Endothelial cell of umbilical vein (primary cell): ENCODE results near the gene ARID1B. TPM values are rescaled to one million over a fixed set of nuclear protein-coding genes. Genes with fewer than 3 reads are reported as not detected.

ENCODE experiments used
- BruUV-seq: library from RNA; stranded (reverse); fragments of 400-500 nt; replicated peaks from 2 replicates; lab custom pipeline; 2021; lab: Mats Ljungman, UMichigan
- CTCF ChIA-PET: fragments of 300-600, 350-600 bp; sonication (Branson Sonifier 250); formaldehyde crosslinking; loops from one replicate; lab custom pipeline; 2021; ENCODE audit warnings: antibody characterized with exemption, inconsistent platforms; lab: Charles Lee
- POLR2A ChIA-PET: fragments of 300-600, 350-600 bp; sonication (Branson Sonifier 250); formaldehyde crosslinking; loops from one replicate; lab custom pipeline; 2021; ENCODE audit warnings: antibody characterized with exemption, inconsistent platforms; lab: Charles Lee
- DNase-seq: peaks from one replicate; pipeline ENCODE4 v3.0.0-alpha.2; 2011; ENCODE audit warnings: low read depth, low spot score
- FAIRE-seq: peaks from 2 replicates; lab custom pipeline; 2011; peaks lifted over from hg19 to GRCh38; lab: Jason Lieb, UNC
- H2AFZ ChIP-seq: 2 replicates; pipeline ENCODE4 v1.6.0; 2012; ENCODE audit warnings: low read depth, low read length, control low read depth, inconsistent platforms
- H3K27ac ChIP-seq: 2 replicates; pipeline ENCODE4 v1.5.1; 2011; ENCODE audit warnings: low read depth, mild to moderate bottlenecking, control low read depth, low read length, moderate library complexity; ENCODE audit not compliant: insufficient read depth
- H3K27me3 ChIP-seq, 2 experiments: 2 replicates each; pipeline versions ENCODE4 v1.6.0 to v1.6.1; 2011; ENCODE audit warnings: low read length in 2 of 2, mixed read lengths in 1 of 2; ENCODE audit not compliant: control insufficient read depth in 2 of 2, insufficient read depth in 2 of 2
- H3K36me3 ChIP-seq, 2 experiments: 2 replicates in 1 of 2; 3 replicates in 1 of 2; pipeline ENCODE4 v1.5.1; 2011; ENCODE audit warnings: low read length in 2 of 2, mild to moderate bottlenecking in 1 of 2, moderate library complexity in 1 of 2; ENCODE audit not compliant: control insufficient read depth in 2 of 2, insufficient read depth in 2 of 2; ENCODE audit errors: extremely low read depth in 1 of 2
- H3K4me1 ChIP-seq: 3 replicates; pipeline ENCODE4 v1.5.1; 2011; ENCODE audit warnings: mild to moderate bottlenecking, low read length; ENCODE audit not compliant: control insufficient read depth, insufficient read depth; ENCODE audit errors: extremely low read depth
- H3K4me2 ChIP-seq: 2 replicates; pipeline ENCODE4 v1.6.1; 2011; ENCODE audit warnings: low read length, control low read depth, mixed read lengths; ENCODE audit not compliant: insufficient read depth
- H3K4me3 ChIP-seq, 3 experiments: fragments of 200-600 bp in 1 of 3; sonication (generic), shearing (Covaris generic) in 1 of 3; replicated peaks in 1 of 3; 2 replicates each; pipeline ENCODE4 v1.5.1; 2011 to 2016; ENCODE audit warnings: control low read depth in 3 of 3, low read length in 3 of 3, mild to moderate bottlenecking in 2 of 3, inconsistent platforms in 1 of 3, low read depth in 1 of 3, moderate library complexity in 1 of 3; ENCODE audit not compliant: insufficient read depth in 1 of 3
- H3K79me2 ChIP-seq: 2 replicates; pipeline ENCODE4 v1.6.0; 2012; ENCODE audit warnings: low read length, inconsistent platforms; ENCODE audit not compliant: control insufficient read depth, insufficient read depth
- H3K9ac ChIP-seq: replicated peaks from 2 replicates; pipeline ENCODE3; 2011; ENCODE audit warnings: low read length, control low read depth; ENCODE audit not compliant: insufficient read depth; ENCODE audit errors: extremely low read depth
- H3K9me1 ChIP-seq: replicated peaks from 3 replicates; pipeline ENCODE4 v1.6.0; 2011; ENCODE audit warnings: mild to moderate bottlenecking, low read length; ENCODE audit not compliant: control insufficient read depth, insufficient read depth; ENCODE audit errors: extremely low read depth
- H3K9me3 ChIP-seq: replicated peaks from 2 replicates; pipeline ENCODE4 v1.5.1; 2012; ENCODE audit warnings: low read length, inconsistent platforms; ENCODE audit not compliant: control insufficient read depth, insufficient read depth
- H4K20me1 ChIP-seq: replicated peaks from 2 replicates; pipeline ENCODE3; 2011; ENCODE audit warnings: mild to moderate bottlenecking, low read length; ENCODE audit not compliant: control insufficient read depth, insufficient read depth; ENCODE audit errors: extremely low read depth
- EZH2 ChIP-seq: IDR thresholded peaks from 2 replicates; pipeline ENCODE4 v1.6.1; 2012; ENCODE audit warnings: borderline replicate concordance, low read depth, mild to moderate bottlenecking, moderate library complexity, low read length, inconsistent platforms; ENCODE audit not compliant: severe bottlenecking
- FOS ChIP-seq: IDR thresholded peaks from 2 replicates; pipeline ENCODE4 v1.6.1; 2011; ENCODE audit warnings: mild to moderate bottlenecking, low read length, moderate library complexity, borderline replicate concordance; ENCODE audit not compliant: insufficient read depth
- GATA2 ChIP-seq: IDR thresholded peaks from 2 replicates; pipeline ENCODE4 v1.7.0; 2011; ENCODE audit warnings: low read depth, mild to moderate bottlenecking, moderate library complexity, mixed read lengths, low read length; ENCODE audit not compliant: insufficient read length, insufficient read depth
- JUN ChIP-seq: IDR thresholded peaks from 2 replicates; pipeline ENCODE4 v1.6.1; 2011; ENCODE audit warnings: borderline replicate concordance, low read depth; ENCODE audit not compliant: insufficient read length, insufficient read depth
- MYC ChIP-seq: IDR thresholded peaks from one replicate; pipeline ENCODE4 v1.6.1; 2011; ENCODE audit warnings: mild to moderate bottlenecking, low read depth, low read length
- POLR2A ChIP-seq: IDR thresholded peaks from 2 replicates; pipeline ENCODE4 v1.6.1; 2012; ENCODE audit warnings: low read depth, mild to moderate bottlenecking, control low read depth, low read length
- POLR2AphosphoS5 ChIP-seq: IDR thresholded peaks from 2 replicates; pipeline ENCODE4 v1.6.1; 2012; ENCODE audit warnings: low read depth, mild to moderate bottlenecking, control low read depth, low read length, moderate library complexity; ENCODE audit not compliant: insufficient read depth
- dilution Hi-C: fragments of 300-500 bp; cut with MboI; formaldehyde crosslinking; loops from one replicate; pipeline ENCODE4 v1.15.0; 2019; ENCODE audit warnings: low sequenced_read_pairs; ENCODE audit not compliant: extremely low pct_ligation_motif_present
- intact Hi-C: fragments of 100-400 bp; cut with micrococcal nuclease; formaldehyde crosslinking; loops from one replicate; pipeline ENCODE4 v1.10.0; 2022
- polyA plus RNA-seq, 4 experiments: library from polyadenylated mRNA; depleted of rRNA in 3 of 4; stranded (reverse) in 3 of 4; unstranded in 1 of 4; fragments of >200 nt; gene quantifications; 2 replicates each; pipeline versions ENCODE4 v1.2.1 to v1.2.3, GENCODE V29; 2011 to 2012; ENCODE audit warnings: missing spikeins in 1 of 4
- total RNA-seq: library from RNA; stranded (reverse); gene quantifications from 2 replicates; pipeline ENCODE4 v1.2.3, GENCODE V29; 2021
- TF ChIP-seq, protein P1 (sequence below), 2 donors: IDR thresholded peaks; 1 replicate in 1 of 2; 2 replicates in 1 of 2; pipeline ENCODE4 v1.5.1; 2011; ENCODE audit warnings: low read length in 2 of 2, mild to moderate bottlenecking in 2 of 2, moderate library complexity in 2 of 2, control low read depth in 1 of 2, inconsistent platforms in 1 of 2, low read depth in 1 of 2; ENCODE audit not compliant: insufficient read depth in 1 of 2; ENCODE audit errors: extremely low read depth in 1 of 2
- TF ChIP-seq, protein P2 (sequence below): IDR thresholded peaks from 2 replicates; pipeline ENCODE4 v1.6.1; 2011; ENCODE audit not compliant: insufficient read depth, insufficient read length

ARID1B gene
- total and polyA plus RNA-seq, 2 donors (not counting 3 experiments of a cell fraction or from before 2014, with no cell fraction given), result 21.8 to 89.5 TPM

DNA sequence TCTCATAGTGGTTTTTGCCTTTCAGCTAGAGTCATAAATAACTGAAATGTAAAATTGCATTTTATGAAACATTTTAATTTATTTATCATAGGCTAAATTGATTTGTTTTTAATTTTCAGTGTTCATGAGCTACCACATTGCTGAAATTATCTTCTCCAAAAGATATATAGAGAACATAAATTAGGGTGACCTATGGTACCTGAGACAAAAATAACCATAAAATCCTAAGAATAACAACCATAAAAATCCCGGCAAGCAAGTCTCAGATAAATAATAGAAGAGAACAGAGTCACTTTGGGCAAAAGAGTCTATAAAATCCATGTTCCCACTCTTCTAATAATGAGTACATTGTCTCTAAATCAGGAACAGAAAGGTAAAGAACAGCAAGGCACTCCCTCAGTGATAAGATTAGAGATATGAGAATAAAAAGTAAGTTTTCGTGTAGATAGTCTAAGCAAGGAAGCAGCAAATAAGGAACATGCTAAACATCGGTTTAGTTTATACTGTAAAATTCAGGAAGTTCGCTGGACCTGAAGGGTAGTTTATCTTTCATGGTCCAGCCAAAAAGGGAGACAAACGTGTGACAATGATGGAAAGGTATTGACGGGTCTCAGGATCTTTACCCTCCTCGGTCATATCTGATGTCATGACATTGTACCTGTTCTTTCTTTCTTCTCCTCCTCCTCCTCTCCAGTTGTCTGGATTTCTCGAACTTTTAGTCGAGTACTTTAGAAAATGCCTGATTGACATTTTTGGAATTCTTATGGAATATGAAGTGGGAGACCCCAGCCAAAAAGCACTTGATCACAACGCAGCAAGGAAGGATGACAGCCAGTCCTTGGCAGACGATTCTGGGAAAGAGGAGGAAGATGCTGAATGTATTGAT is 428.5 kb downstream of the ARID1B start:
- TF ChIP-seq, protein P1, sequence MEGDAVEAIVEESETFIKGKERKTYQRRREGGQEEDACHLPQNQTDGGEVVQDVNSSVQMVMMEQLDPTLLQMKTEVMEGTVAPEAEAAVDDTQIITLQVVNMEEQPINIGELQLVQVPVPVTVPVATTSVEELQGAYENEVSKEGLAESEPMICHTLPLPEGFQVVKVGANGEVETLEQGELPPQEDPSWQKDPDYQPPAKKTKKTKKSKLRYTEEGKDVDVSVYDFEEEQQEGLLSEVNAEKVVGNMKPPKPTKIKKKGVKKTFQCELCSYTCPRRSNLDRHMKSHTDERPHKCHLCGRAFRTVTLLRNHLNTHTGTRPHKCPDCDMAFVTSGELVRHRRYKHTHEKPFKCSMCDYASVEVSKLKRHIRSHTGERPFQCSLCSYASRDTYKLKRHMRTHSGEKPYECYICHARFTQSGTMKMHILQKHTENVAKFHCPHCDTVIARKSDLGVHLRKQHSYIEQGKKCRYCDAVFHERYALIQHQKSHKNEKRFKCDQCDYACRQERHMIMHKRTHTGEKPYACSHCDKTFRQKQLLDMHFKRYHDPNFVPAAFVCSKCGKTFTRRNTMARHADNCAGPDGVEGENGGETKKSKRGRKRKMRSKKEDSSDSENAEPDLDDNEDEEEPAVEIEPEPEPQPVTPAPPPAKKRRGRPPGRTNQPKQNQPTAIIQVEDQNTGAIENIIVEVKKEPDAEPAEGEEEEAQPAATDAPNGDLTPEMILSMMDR (IDR thresholded peaks at IDR 0.05; ENCODE audit: extremely low read depth in 1 of 2, insufficient read depth in 1 of 2, low read depth in 1 of 2, low read length in 2 of 2), result no peak
- TF ChIP-seq POLR2A (no peak), MYC (no peak), POLR2AphosphoS5 (no peak), EZH2 (no peak), GATA2 (no peak), JUN (no peak), FOS (no peak)
- TF ChIP-seq, protein P2, sequence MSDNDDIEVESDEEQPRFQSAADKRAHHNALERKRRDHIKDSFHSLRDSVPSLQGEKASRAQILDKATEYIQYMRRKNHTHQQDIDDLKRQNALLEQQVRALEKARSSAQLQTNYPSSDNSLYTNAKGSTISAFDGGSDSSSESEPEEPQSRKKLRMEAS, result no peak
- DNase-seq (no peak), FAIRE-seq (no peak)
- no TSS peak for BruUV-seq
- Histone ChIP-seq H3K4me2 (no peak overlapping the region), H3K4me3 (no peak overlapping the region), H3K9me1 (no peaks in the 10 kb centered on the region), H3K9me3 (no peaks in the 10 kb centered on the region), H2AFZ (no peak overlapping the region), H3K36me3 (peaks cover 5 to 26% of the 10 kb centered on the region in 2 experiments), H4K20me1 (no peaks in the 10 kb centered on the region), H3K27me3 (no peaks in the 10 kb centered on the region), H3K9ac (no peak overlapping the region), H3K4me1 (no peaks in the 10 kb centered on the region), H3K79me2 (no peaks in the 10 kb centered on the region), H3K27ac (no peak overlapping the region)
- CTCF ChIA-PET, result no interaction called here
- intact Hi-C loops, result no loop called here
- dilution Hi-C loops, result no loop called here
- POLR2A ChIA-PET, result no interaction called here
